HepG2 (cell line): ENCODE measurements around the gene ZFP69B. TPM values are rescaled to one million over a fixed set of nuclear protein-coding genes. Genes with fewer than 3 reads are reported as not detected.
A peak's percentile ranks its signal among the peaks of the same experiment; 100 is the strongest.

ENCODE experiments used
- ATF4 ChIP-seq, 2 experiments: fragments of 450-650 bp in 1 of 2; sonication (generic) in 1 of 2; formaldehyde crosslinking; IDR thresholded peaks; 2 replicates each; pipeline versions ENCODE4 v1.5.0 to v1.8.0; 2020 to 2022; ENCODE audit warnings: mild to moderate bottlenecking in 1 of 2, missing genetic modification reagents in 1 of 2
- E2F1 ChIP-seq: sonication (generic); formaldehyde crosslinking; IDR thresholded peaks from 2 replicates; pipeline ENCODE4 v1.5.0; 2020; ENCODE audit warnings: missing genetic modification reagents
- FIP1L1 ChIP-seq: fragments of 200-400 bp; formaldehyde crosslinking; IDR thresholded peaks from 2 replicates; pipeline ENCODE4 v1.6.1; 2018; ENCODE audit warnings: low read depth, mild to moderate bottlenecking, low read length, moderate library complexity, borderline replicate concordance; ENCODE audit not compliant: insufficient read depth
- FOXA3 ChIP-seq: IDR thresholded peaks from 2 replicates; pipeline ENCODE4 v1.6.1; 2016; ENCODE audit warnings: missing genetic modification reagents, missing compliant biosample characterization
- GMEB2 ChIP-seq: IDR thresholded peaks from 2 replicates; pipeline ENCODE4 v1.6.1; 2016; ENCODE audit warnings: missing biosample characterization, missing genetic modification reagents, low read depth
- GRHL1 ChIP-seq: sonication (generic); formaldehyde crosslinking; conservative IDR thresholded peaks from 2 replicates; pipeline ENCODE4 v1.8.0; 2022; ENCODE audit warnings: missing genetic modification reagents
- KAT8 ChIP-seq: IDR thresholded peaks from 2 replicates; pipeline ENCODE4 v1.6.1; 2016; ENCODE audit warnings: missing genetic modification reagents, missing compliant biosample characterization
- KMT2B ChIP-seq: IDR thresholded peaks from 2 replicates; pipeline ENCODE4 v1.6.1; 2016; ENCODE audit warnings: missing genetic modification reagents, missing compliant biosample characterization
- LBX2 ChIP-seq: sonication (generic); formaldehyde crosslinking; IDR thresholded peaks from 2 replicates; pipeline ENCODE4 v1.5.0; 2020; ENCODE audit warnings: missing genetic modification reagents, mild to moderate bottlenecking, borderline replicate concordance
- NFKBIZ ChIP-seq: IDR thresholded peaks from 2 replicates; pipeline ENCODE4 v1.6.1; 2018; ENCODE audit warnings: missing genetic modification reagents, missing compliant biosample characterization
- PHF8 ChIP-seq: sonication (generic); formaldehyde crosslinking; IDR thresholded peaks from 2 replicates; pipeline ENCODE4 v1.5.0; 2020; ENCODE audit warnings: missing genetic modification reagents
- PPARG ChIP-seq: conservative IDR thresholded peaks from 2 replicates; pipeline ENCODE4 v1.6.1; 2016; ENCODE audit warnings: missing biosample characterization, missing genetic modification reagents
- PRPF4 ChIP-seq: fragments of 200-400 bp; formaldehyde crosslinking; IDR thresholded peaks from 2 replicates; pipeline ENCODE4 v1.6.1; 2016; ENCODE audit warnings: low read length, low read depth; ENCODE audit not compliant: poor library complexity, severe bottlenecking
- RNF2 ChIP-seq: fragments of 450-650 bp; conservative IDR thresholded peaks from 2 replicates; pipeline ENCODE4 v1.6.1; 2016; ENCODE audit warnings: low read depth
- RXRA ChIP-seq: sonication (generic); formaldehyde crosslinking; IDR thresholded peaks from 2 replicates; pipeline ENCODE4 v1.5.1; 2020; ENCODE audit warnings: missing genetic modification reagents
- STAT6 ChIP-seq: sonication (generic); formaldehyde crosslinking; IDR thresholded peaks from 2 replicates; pipeline ENCODE4 v1.4.0; 2020; ENCODE audit warnings: missing genetic modification reagents, mild to moderate bottlenecking, borderline replicate concordance
- TAF1 ChIP-seq: sonication (generic); formaldehyde crosslinking; IDR thresholded peaks from 2 replicates; pipeline ENCODE4 v1.4.0; 2020; ENCODE audit warnings: missing genetic modification reagents
- ZIK1 ChIP-seq: sonication (generic); formaldehyde crosslinking; IDR thresholded peaks from 2 replicates; pipeline ENCODE4 v1.5.0; 2020; ENCODE audit warnings: mild to moderate bottlenecking, low read depth, missing genetic modification reagents, borderline replicate concordance
- ZNF207 ChIP-seq: fragments of 450-650 bp; IDR thresholded peaks from 2 replicates; pipeline ENCODE4 v1.6.1; 2016; ENCODE audit warnings: antibody characterized with exemption, borderline replicate concordance
- ZNF33B ChIP-seq: sonication (generic); formaldehyde crosslinking; IDR thresholded peaks from 2 replicates; pipeline ENCODE4 v1.5.1; 2020; ENCODE audit warnings: mild to moderate bottlenecking, missing genetic modification reagents
- polyA plus RNA-seq, 8 experiments: library from polyadenylated mRNA; depleted of rRNA in 3 of 8; stranded (reverse) in 7 of 8; unstranded in 1 of 8; fragments of >200 nt; fragmentation: Illumina TruSeq in 4 of 8; extraction: Trizol in 4 of 8; gene quantifications; 2 replicates each; pipeline versions ENCODE4 v1.2.1 to v1.2.3, GENCODE V29; 2011 to 2016; ENCODE audit warnings: low read depth in 4 of 8, missing spikeins in 1 of 8, mixed read lengths in 1 of 8; ENCODE audit not compliant: insufficient read depth in 1 of 8
- total RNA-seq, 5 experiments: library from RNA; depleted of rRNA; stranded (reverse); fragments of >200 nt; fragmentation: Illumina TruSeq; extraction: Trizol; gene quantifications; 2 replicates each; pipeline ENCODE4 v1.2.3, GENCODE V29; 2016; ENCODE audit warnings: low read depth in 1 of 5

Gene ZFP69B
- total and polyA plus RNA-seq, 2 of the 13 experiments (the other 11 are each of a cell fraction or from before 2014, with no cell fraction given) = 4.6 to 7.7 TPM

- TF ChIP-seq ZNF207 (no peak), RNF2 (0 out of 2 replicates have a peak, but pooled peaks have one; percentile 38), GMEB2 (CRISPR knock-in tag) (no peak), STAT6 (CRISPR knock-in tag) (no peak), ZIK1 (CRISPR knock-in tag) (no peak), PPARG (CRISPR knock-in tag) (peak; percentile 42; the same call in 1 of the 2 replicates), FOXA3 (peak; percentile 28; the same call in 1 of the 2 replicates), LBX2 (CRISPR knock-in tag) (no peak), FIP1L1 (0 out of 2 replicates have a peak, but pooled peaks have one; percentile 59), TAF1 (CRISPR knock-in tag) (peak; percentile 91), E2F1 (CRISPR knock-in tag) (peak; percentile 60; the same call in 1 of the 2 replicates), ZNF33B (CRISPR knock-in tag) (peak; percentile 64; the same call in 1 of the 2 replicates), RXRA (CRISPR knock-in tag) (peak; percentile 21; the same call in 1 of the 2 replicates), KMT2B (CRISPR knock-in tag) (peak; percentile 79), GRHL1 (CRISPR knock-in tag) (no peak), PRPF4 (no peak), NFKBIZ (0 out of 2 replicates have a peak, but pooled peaks have one; percentile 29), PHF8 (CRISPR knock-in tag) (peak; percentile 60), KAT8 (CRISPR knock-in tag) (peak; percentile 84), ATF4 (CRISPR knock-in tag; IDR thresholded peaks at IDR 0.05) (peak in 1 of 2 experiments; percentile 65; a peak in 1 of 4 replicates)
Measured at GRCh38 chr1:40449684-40450494, at the start of gene ZFP69B (continued).
